ENCODE measurements around the gene AVP.
"Not testable (repeated sequence)": the region's sequence is repeated elsewhere in the genome, so short reads cannot be mapped to it uniquely, and the experiment has no call there.

The AVP gene

DNA sequence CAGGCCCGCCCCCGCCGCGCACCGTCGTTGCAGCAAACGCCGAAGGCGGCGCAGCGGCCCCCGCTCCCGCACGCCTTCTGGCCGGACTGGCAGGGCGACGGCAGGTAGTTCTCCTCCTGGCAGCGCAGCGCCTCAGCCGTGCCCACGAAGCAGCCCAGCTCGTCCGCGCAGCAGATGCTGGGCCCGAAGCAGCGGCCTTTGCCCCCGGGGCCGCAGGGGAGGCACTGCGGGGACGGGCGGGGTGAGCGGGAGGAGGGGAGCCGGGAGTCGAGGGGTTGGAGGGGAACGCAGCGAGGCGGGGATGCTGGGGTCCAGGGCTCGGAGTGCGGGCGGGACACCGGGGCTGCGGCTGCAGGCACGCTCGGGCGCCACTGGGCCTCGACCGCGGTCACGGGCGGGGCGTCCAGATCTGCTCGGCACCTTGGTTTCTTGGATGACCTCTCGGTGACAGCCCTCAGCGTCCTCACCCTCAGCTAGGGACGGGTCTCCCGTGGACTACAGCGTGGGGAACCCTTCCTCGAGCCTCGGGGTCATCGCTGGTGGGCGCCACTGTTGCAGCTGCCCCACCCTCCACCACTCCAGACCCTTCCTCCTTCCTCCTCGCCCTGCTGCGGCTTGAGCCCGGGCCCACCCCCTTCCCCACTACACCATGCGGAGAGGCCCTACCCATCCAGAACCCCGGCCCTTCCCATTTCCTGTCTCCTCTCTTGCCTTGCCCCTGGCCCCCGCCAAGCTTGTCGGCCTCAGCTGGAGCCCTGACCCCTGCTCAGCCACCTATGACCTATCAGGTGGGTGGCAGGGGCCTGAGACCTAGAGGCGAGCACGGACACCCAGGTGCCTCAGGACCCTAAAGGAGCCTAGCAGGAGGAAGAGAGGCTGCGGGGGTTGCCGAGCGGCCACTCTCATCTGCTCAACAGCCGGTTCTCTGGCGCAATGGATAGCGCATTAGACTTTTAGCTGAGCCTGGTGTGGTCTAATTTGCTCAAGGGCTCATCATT is 1.3 kb downstream of the AVP start:
- FAIRE-seq = no peak

DNA sequence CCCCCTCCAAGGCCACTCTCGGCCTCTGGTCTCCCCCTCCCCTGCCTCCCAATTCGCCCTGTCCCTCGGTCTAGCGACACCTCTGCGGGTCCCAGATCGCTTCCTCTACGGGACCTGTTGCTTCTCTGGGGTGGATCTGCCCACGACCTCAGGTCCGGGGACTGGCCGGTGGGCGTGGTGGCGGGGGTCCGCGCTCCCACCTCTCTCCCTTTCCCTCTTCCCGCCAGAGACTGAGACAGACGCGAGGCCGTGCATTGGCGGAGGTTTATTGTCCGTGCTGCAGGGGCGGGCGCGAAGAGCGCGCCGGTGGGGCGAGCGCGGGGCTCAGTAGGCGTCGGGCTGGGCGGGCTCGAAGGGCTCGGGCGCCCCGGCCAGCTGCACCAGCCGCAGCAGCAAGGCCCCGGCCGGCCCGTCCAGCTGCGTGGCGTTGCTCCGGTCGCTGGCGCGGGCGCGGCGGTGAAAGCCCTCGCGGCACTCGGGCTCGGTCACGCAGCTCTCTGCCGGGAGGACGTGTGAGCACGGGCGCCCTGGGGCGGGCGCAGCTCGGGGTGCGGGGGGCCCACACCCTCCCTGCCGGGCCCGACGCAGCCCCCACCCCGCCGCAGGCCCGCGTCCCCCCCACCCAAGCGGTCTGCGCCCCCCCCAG is 2.1 kb downstream of the AVP start:
- FAIRE-seq = no peak

DNA sequence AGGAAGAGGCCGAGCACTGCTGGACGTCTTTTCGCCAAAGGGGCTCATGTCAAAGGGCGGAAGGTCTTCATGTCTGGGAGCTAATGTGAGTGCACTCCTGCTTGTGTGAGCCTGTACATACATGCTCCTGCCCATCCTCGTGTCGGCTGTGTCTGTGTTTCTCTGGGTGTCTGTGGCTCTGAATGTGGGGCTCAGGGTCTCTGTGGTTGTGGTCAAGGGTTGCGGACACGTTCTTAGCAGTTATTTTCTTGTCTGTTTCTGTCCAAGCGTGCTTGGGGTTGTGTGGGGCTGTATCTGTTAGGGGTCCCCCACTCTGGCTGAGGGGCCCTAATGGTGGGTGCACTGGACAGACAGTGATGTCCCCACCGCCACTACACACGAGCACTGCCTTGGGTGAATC is 2.9 kb downstream of the AVP start:
- no peak for FAIRE-seq

- no peak for FAIRE-seq
These were observed 3.6 kb downstream of the AVP start for GRCh38 chr20:3080939-3081388.

DNA sequence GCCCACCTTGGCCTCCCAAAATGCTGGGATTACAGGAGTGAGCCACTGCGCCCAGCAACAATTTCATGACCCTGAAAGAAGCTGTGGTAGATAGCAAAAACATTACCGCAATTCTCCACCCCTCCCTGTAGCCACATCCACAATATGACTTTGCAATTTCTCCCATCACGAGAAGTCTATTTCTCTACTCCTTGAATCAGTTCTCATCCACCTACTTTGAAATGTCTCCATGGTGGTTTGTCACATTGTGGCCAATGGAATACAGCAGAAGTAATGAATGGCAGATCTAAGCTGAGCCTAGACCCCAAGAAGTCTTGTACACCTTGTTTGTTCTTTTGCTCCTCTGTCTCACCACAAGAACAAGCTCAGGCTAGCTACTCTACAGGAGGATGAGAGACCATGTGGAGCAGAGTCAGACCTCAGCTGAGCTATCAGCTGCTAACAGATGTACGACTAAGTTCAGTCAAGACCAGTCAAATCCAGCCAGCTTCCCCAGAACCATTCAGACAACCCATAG is 6.8 kb downstream of the AVP start:
- no peak for FAIRE-seq

GRCh38 chr20:3075315-3075714 is 9.2 kb downstream of the AVP start:
- not testable (repeated sequence) for FAIRE-seq

DNA sequence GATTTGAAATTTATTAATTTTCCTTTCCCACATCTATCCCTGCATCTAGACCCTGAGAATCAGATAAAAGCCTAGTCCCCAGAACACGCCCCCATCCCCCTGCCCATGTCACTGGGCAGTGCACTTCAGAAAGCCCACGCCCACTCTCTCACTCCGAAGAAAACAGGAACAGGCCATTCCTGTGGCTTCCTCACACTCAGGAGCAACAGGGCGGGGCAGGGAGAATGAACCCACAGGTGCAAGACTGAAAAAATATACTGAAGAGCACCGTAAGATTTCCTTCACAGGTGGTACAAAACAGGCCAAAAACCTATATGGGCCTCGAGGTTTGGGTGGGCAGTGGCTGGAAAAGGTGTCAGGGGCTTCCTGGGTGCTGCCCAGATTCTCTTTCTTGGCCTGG is 9.7 kb downstream of the AVP start:
- no peak for FAIRE-seq

DNA sequence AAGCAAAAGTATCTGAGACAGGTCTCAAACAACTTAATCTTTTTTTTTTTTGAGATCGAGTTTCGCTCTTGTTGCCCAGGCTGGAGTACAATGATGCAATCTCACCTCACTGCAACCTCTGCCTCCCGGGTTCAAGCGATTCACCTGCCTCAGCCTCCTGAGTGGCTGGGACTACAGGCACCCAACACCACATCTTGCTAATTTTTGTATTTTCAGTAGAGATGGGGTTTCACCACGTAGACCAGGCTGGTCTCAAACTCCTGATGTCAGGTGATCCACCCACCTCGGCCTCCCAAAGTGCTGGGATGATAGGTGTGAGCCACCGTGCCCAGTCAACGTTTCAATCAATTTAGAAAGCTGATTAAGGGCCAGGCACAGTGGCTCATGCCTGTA is 11.3 kb downstream of the AVP start:
- FAIRE-seq = not testable (repeated sequence)

- no peak for FAIRE-seq
These were observed 11.8 kb downstream of the AVP start for GRCh38 chr20:3072530-3073250.

- no peak for FAIRE-seq
These were observed 12.7 kb downstream of the AVP start, which contains the start of gene OXT for GRCh38 chr20:3071610-3072529. TSS of gene OXT (plus strand) at chr20:3071620. CDS start at chr20:3071656, 36 bp downstream.

- no peak for FAIRE-seq
These were observed 13.3 kb downstream of the AVP start for GRCh38 chr20:3071266-3071609.

DNA sequence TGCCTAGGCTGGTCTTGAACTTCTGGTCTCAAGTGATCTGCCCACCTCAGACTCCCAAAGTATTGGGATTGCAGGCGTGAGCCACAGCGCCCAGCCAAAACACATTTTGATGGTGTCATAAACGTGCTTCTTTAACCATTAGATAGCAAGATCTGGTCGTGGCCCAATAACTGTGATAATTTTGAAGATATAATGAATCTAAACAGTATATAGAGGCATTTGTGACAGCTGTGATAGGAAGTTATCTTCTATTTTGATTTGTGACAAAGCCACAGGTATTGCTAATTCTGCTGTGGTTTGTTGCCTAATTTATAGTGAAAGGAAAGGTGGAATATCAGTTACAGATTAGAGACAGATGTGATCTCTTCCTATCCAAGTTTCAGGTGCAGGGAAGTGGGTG is 13.8 kb downstream of the AVP start:
- no peak for FAIRE-seq

DNA sequence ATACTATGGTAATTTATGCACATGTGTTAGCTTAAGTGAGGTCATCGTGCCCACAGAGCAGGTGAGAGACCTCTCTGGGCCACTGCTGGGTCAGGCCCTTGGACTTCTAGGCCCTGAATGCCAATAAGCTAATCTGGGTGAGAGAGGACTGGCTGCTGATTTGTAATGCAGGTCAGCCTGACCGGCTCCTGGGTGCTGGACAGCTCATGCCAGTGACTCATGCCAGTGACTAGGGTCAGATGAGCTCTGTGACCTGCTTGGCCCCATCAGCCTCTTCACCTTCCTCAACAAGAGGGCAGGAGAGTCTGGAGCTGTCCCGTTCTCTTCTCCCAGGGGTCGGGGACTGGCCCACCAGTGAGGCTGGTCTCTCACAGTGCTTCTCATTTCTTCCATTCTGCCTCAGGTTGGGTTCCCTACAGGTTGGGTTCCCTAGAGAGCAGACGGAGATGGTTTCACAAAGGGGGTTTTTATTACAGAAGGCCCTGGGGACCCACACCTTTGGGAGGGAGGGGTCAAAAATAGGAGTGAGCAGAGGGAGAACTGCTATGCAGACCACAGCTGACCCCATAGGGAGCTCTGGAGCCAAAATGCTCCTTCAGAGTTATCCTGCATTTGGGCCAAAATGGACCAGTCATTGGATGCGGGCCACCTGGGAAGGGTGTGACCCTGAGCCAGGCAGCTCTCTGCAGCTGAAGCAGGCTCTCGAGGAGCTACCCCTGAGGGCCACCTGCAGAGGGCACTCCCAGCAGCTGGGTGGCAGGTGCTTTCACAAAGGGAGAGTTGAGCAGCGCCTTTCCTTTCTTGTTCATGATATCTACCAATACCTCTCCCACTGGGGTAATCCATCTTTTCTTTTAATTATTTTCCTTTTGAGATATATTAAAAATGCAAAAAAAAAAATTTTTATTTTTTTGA is 15.3 kb downstream of the AVP start:
- no peak for FAIRE-seq

GRCh38 chr20:3068075-3068474 is 16.4 kb downstream of the AVP start:
- no peak for FAIRE-seq

DNA sequence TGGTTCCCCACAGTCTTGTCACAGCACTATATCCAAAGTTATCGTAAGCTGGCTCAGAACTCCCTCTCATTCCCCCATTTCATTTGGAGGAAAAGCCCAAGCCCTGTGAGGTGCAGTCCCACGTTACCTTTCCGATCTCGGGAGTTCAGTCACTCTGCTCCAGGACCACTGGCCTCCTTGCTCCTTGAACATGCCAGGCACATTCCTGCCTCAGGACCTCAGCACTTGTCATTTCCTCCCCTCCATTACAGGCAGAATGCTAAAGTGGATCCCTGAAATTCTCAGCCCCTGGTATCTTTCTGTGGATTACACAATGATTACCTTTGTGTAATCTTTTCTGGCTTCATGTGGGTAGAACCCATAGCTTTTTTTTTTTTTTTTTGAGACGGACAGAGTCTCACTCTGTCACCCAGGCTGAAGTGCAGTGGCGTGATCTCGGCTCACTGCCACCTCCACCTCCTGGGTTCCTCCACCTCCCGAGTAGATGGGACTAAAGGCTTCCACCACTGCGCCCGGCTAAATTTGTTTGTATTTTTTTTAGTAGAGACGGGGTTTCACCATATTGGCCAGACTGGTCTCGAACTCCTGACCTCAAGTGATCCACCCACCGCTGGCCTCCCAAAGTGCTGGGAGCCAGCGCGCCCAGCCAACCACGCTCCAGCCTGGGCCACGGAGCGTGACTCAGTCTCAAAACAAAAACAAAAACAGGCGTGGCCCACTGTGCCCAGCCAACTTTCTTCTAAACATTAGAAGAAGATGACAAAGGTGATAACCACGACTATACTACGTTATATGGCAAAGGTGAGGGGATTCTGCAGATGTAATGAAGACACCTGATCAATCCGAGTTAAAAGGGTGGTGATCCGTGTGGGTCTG is 17.1 kb downstream of the AVP start:
- no peak for FAIRE-seq

DNA sequence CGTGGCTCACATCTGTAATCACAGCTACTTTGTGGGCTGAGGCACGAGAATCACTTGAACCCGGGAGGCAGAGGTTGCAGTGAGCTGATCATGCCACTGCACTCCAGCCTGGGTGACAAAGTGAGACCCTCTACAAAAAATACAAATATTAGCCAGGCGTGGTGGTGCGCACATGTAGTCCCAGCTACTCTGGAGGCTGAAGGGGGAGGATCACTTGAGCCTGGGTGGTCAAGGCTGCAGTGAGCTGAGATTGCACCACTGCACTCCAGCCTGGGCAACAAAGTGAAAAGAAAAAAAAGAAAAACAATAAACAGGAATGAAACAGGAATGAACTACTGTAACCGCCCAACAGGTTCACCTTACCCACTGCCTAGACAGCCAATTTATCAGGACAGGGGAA is 20.4 kb downstream of the AVP start:
- not testable (repeated sequence) for FAIRE-seq

- FAIRE-seq = no peak
These were observed 25.0 kb downstream of the AVP start for GRCh38 chr20:3059489-3059888.

DNA sequence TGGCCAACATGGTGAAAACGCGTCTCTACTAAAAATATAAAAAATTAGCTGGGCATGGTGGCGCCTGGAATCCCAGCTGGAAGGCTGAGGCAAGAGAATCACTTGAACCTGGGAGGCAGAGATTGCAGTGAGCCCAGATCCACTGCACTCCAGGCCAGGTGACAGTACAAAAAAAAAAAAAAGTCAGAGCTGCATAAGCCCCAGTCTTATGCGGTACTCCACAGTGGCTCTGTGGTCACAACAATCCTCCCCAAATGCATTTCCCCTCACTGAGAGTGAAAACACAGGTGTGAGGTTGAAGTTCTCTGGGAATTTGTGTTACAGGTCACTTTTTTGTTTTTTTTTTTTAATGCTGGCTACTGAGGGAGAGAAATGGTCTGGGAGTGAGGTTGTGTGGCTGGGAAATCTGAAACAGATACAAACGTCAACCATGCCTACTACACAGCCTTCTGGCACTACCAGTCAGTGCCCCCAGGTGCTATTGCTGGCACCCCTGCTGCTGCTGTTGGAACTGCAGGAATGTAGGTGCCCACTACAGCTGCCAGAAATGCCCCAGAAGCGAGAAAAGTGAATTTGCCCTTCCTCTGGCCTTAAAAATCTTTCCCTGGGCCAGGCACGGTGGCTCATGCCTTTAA is 33.0 kb downstream of the AVP start:
- FAIRE-seq = no peak

Measured in endometrium (tissue), 2 donors.